Gastroesophageal sphincter (tissue), 3 donors: ENCODE data around the gene CCM2L.

ENCODE experiments used
- EP300 ChIP-seq: sonication (generic); formaldehyde crosslinking; IDR thresholded peaks from one replicate; pipeline ENCODE4 v1.6.1; 2017; ENCODE audit warnings: antibody characterized with exemption, mild to moderate bottlenecking
- POLR2A ChIP-seq, 2 donors: fragments of 450-650 bp; IDR thresholded peaks; one replicate each; pipeline ENCODE4 v1.6.1; 2017; ENCODE audit warnings: antibody characterized with exemption in 2 of 2, mild to moderate bottlenecking in 2 of 2, moderate library complexity in 1 of 2
- POLR2AphosphoS5 ChIP-seq: sonication (generic); formaldehyde crosslinking; IDR thresholded peaks from one replicate; pipeline ENCODE4 v1.6.1; 2017; ENCODE audit warnings: antibody characterized with exemption
- TF ChIP-seq, protein P1 (sequence below), 4 experiments: fragments of 200-600 bp in 2 of 4; fragments of 450-650 bp in 2 of 4; sonication (generic) in 1 of 4; IDR thresholded peaks; one replicate each; pipeline ENCODE4 v1.5.1; 2017 to 2019; ENCODE audit warnings: antibody characterized with exemption in 4 of 4, mild to moderate bottlenecking in 2 of 4, moderate library complexity in 2 of 4

DNA sequence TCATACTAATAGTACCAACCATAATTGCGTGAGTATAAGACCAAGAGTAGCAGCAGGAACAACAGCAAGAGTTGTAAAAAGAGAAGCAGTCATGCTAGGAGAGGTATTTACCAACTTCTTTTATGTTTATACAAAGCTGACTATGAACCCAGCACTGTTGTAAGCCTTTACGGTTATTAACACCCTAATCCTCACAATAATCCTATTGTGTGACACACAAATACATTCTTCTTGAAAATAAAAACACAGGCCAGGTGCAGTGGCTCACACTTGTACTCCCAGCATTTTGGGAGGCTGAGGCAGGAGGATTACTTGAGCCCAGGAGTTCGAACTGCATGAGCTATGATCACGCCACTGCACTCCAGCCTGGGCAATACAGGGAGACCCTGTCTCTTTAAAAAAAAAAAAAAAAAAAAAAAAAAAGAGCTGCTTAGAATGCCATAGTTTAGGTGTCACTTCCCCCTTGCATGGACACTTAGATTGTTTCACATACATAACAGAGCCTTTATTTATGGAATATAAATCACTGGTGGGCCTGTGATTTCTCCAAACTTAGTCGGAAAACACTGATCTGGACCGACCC lies 62.0 kb downstream of the CCM2L start:
- no peak for TF ChIP-seq EP300
- TF ChIP-seq, protein P1, sequence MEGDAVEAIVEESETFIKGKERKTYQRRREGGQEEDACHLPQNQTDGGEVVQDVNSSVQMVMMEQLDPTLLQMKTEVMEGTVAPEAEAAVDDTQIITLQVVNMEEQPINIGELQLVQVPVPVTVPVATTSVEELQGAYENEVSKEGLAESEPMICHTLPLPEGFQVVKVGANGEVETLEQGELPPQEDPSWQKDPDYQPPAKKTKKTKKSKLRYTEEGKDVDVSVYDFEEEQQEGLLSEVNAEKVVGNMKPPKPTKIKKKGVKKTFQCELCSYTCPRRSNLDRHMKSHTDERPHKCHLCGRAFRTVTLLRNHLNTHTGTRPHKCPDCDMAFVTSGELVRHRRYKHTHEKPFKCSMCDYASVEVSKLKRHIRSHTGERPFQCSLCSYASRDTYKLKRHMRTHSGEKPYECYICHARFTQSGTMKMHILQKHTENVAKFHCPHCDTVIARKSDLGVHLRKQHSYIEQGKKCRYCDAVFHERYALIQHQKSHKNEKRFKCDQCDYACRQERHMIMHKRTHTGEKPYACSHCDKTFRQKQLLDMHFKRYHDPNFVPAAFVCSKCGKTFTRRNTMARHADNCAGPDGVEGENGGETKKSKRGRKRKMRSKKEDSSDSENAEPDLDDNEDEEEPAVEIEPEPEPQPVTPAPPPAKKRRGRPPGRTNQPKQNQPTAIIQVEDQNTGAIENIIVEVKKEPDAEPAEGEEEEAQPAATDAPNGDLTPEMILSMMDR (IDR thresholded peaks at IDR 0.05) = no peak
- no peak for TF ChIP-seq POLR2A (IDR thresholded peaks at IDR 0.05)
- no peak for TF ChIP-seq POLR2AphosphoS5
